LoVo (cell line): Measurements from ENCODE around the gene DAP.
"Not testable (repeated sequence)": the region's sequence is repeated elsewhere in the genome, so short reads cannot be mapped to it uniquely, and the experiment has no call there.

Source experiments
- DNase-seq: peaks from one replicate; pipeline ENCODE4 v3.0.0-alpha.2; 2016; ENCODE audit warnings: low spot score

The DAP gene

DNA sequence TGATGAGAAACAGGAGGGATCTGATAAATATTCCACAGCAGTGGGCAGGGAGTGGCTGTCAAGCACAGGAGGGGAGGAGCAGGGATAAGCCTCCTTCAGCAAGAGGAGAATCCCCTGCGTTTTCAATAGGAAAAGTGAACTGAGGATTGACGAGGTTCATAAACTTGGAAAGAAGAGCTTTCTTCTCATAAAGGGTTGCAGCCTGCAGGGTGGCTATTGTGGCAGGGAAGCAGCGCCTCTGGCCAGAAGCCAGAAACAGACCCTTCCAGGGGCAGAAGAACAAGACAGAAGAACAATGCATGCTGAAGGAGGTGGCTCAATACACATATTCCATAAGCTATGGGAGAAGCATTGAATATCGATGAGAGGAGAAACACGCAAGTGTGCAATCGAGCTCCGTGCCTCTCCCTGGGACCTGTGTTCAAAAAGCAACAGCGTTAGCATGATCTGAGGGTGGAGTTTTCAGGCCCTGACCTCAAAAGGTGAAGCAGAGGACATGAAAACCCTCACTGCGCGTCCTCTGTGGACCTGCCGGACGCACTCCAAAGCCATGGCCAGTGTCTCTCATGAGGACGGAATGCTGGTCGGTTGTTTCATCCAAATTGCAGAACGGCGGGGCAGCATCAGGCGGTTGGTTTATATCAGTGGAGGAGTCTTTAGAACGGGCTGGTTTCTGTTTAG, 129.6 kb downstream of the DAP start:
- DNase-seq, result no peak

DNA sequence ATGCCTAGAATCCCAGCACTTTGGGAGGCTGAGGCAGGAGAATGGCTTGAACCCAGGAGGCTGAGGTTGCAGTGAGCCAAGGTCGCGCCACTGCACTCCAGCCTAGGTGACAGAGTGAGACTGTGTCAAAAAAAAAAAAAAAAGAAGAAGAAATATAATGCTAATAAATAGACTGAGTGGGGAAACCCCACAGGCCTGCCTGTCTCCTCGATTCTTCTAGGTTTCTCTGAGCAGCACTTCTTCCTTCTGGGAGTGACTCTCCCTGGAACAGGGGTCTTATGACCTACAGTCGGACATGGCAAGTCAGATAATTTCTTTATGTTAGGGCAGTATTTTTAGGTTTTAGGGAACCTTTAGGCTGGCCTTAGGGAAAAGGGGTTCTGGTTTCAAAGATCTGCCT, 130.3 kb downstream of the DAP start:
- DNase-seq, result not testable (repeated sequence)

DNA sequence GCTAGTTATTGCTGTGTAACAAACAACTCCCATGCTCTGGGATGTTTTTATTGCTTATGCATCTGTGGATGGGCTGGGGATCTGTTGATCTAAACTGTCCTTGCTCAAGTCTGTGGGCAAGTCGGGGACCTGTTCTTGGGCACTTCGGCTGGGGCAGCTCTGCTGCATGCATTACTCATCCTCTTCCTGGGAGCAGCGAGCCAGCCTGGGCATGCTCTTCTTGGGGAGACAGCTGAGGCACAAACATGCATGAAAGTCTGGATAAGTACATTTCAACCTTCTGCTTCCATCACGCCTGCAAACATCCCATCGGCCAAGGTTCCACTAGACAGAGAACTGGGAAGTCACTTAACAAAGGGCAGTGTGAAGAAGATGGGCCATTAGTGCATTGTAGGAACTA, 130.9 kb downstream of the DAP start:
- DNase-seq, result no peak

DNA sequence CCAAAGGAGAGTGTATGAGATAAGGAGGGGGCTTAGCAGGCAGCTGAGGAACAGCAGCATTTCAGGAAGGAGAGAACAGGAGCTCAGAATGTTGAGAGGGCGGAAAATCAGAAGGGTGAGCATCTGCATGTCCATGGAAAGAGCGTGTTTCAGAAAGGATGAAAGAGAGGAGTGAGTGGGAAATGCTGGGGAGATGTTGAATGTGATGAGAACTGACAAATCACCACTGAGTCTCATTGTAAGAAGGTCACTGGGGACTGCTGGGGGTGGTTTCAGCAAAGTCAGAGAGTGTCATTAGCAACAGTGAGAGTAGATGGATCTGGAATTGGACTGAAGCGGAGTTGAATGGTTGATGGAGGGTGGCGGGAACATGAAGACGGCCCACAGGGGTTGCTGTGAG, 131.4 kb downstream of the DAP start:
- DNase-seq, result no peak
